ENCODE data around the gene NAV1. TPM values are rescaled to one million over a fixed set of nuclear protein-coding genes. Genes with fewer than 3 reads are reported as not detected.

Gene NAV1
- total RNA-seq, 1 donor from 2014 or later = 101 TPM

DNA sequence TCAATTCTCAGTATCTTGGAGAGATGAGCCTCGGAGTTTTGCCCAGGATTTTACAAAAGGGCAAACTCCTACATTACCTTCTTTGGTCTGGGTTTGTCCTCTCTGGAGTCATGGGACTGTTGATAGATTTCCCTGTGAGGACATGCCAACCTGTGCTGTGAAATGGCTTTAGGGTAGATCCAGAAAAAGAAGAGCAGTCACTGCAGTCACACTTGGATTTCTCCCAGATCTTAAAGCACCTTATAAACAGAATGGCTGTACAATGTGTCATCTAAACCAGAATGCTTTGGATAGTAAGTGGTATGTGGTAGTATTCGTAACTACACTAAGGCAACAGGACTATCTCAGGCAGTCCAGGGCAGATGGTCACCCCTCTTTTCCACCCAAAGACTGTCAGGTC lies 30.1 kb upstream of the NAV1 start:
- H3K27me3 Mint-ChIP-seq (ENCODE audit: unreplicated experiment) = peaks cover 15% of the 10 kb centered on the region
- no peak overlapping the region for H3K27ac Mint-ChIP-seq (ENCODE audit: unreplicated experiment)
- H3K9me3 Mint-ChIP-seq (ENCODE audit: unreplicated experiment) = no peaks in the 10 kb centered on the region
- DNase-seq (ENCODE audit: low spot score) = no peak
- TF ChIP-seq, protein P1, sequence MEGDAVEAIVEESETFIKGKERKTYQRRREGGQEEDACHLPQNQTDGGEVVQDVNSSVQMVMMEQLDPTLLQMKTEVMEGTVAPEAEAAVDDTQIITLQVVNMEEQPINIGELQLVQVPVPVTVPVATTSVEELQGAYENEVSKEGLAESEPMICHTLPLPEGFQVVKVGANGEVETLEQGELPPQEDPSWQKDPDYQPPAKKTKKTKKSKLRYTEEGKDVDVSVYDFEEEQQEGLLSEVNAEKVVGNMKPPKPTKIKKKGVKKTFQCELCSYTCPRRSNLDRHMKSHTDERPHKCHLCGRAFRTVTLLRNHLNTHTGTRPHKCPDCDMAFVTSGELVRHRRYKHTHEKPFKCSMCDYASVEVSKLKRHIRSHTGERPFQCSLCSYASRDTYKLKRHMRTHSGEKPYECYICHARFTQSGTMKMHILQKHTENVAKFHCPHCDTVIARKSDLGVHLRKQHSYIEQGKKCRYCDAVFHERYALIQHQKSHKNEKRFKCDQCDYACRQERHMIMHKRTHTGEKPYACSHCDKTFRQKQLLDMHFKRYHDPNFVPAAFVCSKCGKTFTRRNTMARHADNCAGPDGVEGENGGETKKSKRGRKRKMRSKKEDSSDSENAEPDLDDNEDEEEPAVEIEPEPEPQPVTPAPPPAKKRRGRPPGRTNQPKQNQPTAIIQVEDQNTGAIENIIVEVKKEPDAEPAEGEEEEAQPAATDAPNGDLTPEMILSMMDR (IDR thresholded peaks at IDR 0.05; ENCODE audit: unreplicated experiment) = no peak
- H3K4me3 Mint-ChIP-seq (ENCODE audit: unreplicated experiment) = no peak overlapping the region
- no peaks in the 10 kb centered on the region for H3K36me3 Mint-ChIP-seq (ENCODE audit: low read depth, unreplicated experiment)
- peaks cover 68% of the 10 kb centered on the region for H3K4me1 Mint-ChIP-seq (ENCODE audit: unreplicated experiment)

DNA sequence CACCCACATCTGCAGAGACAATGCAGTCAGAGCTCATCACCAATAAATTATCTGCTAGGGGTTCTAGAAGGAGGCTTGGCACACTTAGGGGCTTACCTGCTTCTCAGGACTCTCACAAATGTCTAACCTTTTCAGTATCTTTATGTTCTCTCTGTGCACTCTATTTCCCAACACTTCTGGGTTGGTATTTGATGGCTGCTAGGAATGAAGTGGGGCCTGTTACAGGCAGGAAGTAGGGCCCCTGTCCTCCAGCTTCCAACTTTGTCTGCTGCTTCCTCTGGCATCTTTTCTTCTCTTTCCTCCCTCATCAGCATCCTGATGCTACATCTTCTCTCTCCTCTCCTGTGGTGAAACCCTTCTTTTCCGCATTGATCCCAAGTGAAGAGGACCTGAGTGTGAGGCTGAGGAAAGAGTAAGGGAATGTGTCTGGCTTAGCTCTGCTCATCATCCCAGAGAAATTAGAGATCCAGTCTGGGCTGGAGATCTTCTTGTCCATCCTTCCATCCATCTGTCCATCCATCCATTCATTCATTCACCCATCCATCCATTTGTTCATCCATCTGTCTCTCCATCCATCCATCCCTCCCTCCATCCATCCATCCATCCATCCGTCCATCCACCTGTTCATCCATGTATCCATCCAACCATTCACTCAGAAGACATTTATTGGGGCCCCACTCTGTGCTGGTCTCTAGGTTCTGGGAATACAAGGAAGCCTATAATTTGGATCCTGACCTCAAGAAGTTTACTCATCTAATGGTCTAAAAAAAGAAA lies 29.1 kb upstream of the NAV1 start:
- TF ChIP-seq, protein P1 (IDR thresholded peaks at IDR 0.05; ENCODE audit: unreplicated experiment) = no peak
- H3K9me3 Mint-ChIP-seq (ENCODE audit: unreplicated experiment) = no peaks in the 10 kb centered on the region
- peaks cover 58% of the 10 kb centered on the region for H3K4me1 Mint-ChIP-seq (ENCODE audit: unreplicated experiment)
- H3K36me3 Mint-ChIP-seq (ENCODE audit: low read depth, unreplicated experiment) = no peaks in the 10 kb centered on the region
- peaks cover 15% of the 10 kb centered on the region for H3K27me3 Mint-ChIP-seq (ENCODE audit: unreplicated experiment)
- H3K27ac Mint-ChIP-seq (ENCODE audit: unreplicated experiment) = no peak overlapping the region
- H3K4me3 Mint-ChIP-seq (ENCODE audit: unreplicated experiment) = peak overlapping the region; percentile 4
- DNase-seq (ENCODE audit: low spot score) = no peak

DNA sequence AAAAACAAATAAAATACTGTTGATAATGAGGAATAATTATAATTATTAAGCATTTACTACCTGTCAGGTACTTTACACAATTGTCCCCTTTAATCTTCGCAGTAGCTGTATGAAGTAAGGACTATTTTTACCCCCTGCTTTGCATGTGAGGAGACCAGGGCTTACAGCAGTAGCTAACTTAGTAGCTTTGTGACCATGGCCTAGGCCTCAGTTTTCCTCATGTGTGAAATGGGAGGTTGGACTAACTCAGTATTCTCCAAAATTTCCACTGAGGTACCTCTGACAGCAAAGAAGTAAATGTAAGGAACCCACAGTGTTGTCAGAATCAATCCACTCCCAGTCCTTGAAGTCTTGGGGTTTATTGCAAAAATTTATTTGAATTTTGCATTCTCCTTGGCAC lies 28.2 kb upstream of the NAV1 start:
- Mint-ChIP-seq H3K27me3 (ENCODE audit: unreplicated experiment) (peaks cover 11% of the 10 kb centered on the region), H3K27ac (ENCODE audit: unreplicated experiment) (no peak overlapping the region), H3K4me1 (ENCODE audit: unreplicated experiment) (peaks cover 50% of the 10 kb centered on the region)

DNA sequence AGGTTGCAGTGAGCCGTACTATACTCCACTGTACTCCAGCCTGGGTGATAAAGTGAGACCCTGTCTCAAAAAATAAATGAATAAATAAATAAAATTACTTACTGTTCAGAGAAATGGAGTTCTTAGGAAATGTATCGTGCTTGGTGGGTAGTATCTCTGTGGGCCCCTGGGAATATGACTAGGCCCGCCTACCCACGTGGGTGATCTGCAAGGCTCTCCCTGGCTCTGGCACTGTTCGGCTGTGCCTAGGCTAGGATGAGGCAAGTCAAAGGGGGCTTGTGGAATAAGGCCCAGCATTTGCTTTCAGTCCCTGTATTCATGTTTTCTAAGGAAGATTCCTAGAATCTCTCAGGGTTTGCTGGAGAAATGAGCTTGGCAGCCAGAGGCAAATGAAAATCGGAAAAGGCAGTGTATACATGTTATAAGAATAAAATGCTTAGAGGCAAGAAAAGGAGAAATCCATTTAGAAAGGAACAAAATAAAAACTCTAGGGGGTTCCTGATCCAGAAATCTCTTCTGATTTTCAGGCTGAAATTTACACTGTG lies 27.5 kb upstream of the NAV1 start:
- Mint-ChIP-seq H3K27ac (ENCODE audit: unreplicated experiment) (no peak overlapping the region), H3K4me3 (ENCODE audit: unreplicated experiment) (no peak overlapping the region), H3K9me3 (ENCODE audit: unreplicated experiment) (no peaks in the 10 kb centered on the region), H3K27me3 (ENCODE audit: unreplicated experiment) (peaks cover 9% of the 10 kb centered on the region), H3K36me3 (ENCODE audit: low read depth, unreplicated experiment) (no peaks in the 10 kb centered on the region), H3K4me1 (ENCODE audit: unreplicated experiment) (peaks cover 47% of the 10 kb centered on the region)
- no peak for DNase-seq (ENCODE audit: low spot score)
- TF ChIP-seq, protein P1 (IDR thresholded peaks at IDR 0.05; ENCODE audit: unreplicated experiment) = no peak

More for the DNA sequence above, 28.2 kb upstream of the NAV1 start:
- Mint-ChIP-seq H3K9me3 (ENCODE audit: unreplicated experiment) (no peaks in the 10 kb centered on the region), H3K4me3 (ENCODE audit: unreplicated experiment) (no peak overlapping the region), H3K36me3 (ENCODE audit: low read depth, unreplicated experiment) (no peaks in the 10 kb centered on the region)
- no peak for DNase-seq (ENCODE audit: low spot score)
- TF ChIP-seq, protein P1 (IDR thresholded peaks at IDR 0.05; ENCODE audit: unreplicated experiment) = no peak

DNA sequence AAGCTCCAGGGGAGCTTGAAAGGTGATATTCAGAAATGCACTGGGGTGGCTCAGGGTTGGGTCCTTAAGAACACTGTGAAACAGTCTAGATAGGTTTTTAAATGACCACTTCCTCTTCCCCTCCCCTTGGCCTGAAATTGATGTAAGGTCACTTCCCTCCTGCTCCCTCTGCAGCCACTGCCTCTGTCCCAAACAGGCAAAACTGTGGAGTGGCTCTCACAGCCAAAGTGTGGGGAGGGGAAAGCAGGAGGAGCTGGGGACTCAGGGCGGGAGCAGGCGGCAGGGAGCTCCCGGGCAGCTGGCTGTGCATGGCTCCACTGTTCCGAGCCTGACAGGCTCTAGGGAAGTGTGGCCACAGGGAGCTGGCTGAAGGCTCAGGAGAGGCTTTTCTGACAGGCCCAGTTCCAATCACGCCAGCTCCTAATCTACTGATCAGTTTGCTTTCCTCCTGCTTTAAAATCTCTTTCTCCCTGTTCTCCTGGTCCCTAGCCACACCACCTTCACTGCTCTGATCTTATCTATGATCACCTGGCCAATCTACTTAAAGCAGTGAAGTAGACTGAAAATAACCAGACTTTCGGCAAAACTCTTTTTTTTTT lies 26.9 kb upstream of the NAV1 start:
- peak; percentile 42 for DNase-seq (ENCODE audit: low spot score)
- no peak overlapping the region for H3K4me3 Mint-ChIP-seq (ENCODE audit: unreplicated experiment)

More for the DNA sequence above, 26.9 kb upstream of the NAV1 start:
- H3K27me3 Mint-ChIP-seq (ENCODE audit: unreplicated experiment) = peaks cover 9% of the 10 kb centered on the region
- no peak overlapping the region for H3K27ac Mint-ChIP-seq (ENCODE audit: unreplicated experiment)
- H3K4me1 Mint-ChIP-seq (ENCODE audit: unreplicated experiment) = peaks cover 47% of the 10 kb centered on the region
- TF ChIP-seq, protein P1 (IDR thresholded peaks at IDR 0.05; ENCODE audit: unreplicated experiment) = no peak
- H3K36me3 Mint-ChIP-seq (ENCODE audit: low read depth, unreplicated experiment) = no peaks in the 10 kb centered on the region
- H3K9me3 Mint-ChIP-seq (ENCODE audit: unreplicated experiment) = no peaks in the 10 kb centered on the region
